T follicular helper cell (primary cell): ENCODE measurements around the gene ITGA7.

Experiments used
- DNase-seq: peaks from one replicate; pipeline ENCODE4 v3.0.0-alpha.2; 2020; ENCODE audit warnings: low read depth
- total RNA-seq, 2 experiments: gene quantifications; one replicate each; lab custom pipeline; 2026; lab: John Stamatoyannopoulos, UW

Gene ITGA7, protein sequence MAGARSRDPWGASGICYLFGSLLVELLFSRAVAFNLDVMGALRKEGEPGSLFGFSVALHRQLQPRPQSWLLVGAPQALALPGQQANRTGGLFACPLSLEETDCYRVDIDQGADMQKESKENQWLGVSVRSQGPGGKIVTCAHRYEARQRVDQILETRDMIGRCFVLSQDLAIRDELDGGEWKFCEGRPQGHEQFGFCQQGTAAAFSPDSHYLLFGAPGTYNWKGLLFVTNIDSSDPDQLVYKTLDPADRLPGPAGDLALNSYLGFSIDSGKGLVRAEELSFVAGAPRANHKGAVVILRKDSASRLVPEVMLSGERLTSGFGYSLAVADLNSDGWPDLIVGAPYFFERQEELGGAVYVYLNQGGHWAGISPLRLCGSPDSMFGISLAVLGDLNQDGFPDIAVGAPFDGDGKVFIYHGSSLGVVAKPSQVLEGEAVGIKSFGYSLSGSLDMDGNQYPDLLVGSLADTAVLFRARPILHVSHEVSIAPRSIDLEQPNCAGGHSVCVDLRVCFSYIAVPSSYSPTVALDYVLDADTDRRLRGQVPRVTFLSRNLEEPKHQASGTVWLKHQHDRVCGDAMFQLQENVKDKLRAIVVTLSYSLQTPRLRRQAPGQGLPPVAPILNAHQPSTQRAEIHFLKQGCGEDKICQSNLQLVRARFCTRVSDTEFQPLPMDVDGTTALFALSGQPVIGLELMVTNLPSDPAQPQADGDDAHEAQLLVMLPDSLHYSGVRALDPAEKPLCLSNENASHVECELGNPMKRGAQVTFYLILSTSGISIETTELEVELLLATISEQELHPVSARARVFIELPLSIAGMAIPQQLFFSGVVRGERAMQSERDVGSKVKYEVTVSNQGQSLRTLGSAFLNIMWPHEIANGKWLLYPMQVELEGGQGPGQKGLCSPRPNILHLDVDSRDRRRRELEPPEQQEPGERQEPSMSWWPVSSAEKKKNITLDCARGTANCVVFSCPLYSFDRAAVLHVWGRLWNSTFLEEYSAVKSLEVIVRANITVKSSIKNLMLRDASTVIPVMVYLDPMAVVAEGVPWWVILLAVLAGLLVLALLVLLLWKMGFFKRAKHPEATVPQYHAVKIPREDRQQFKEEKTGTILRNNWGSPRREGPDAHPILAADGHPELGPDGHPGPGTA
- 0.78 to 2.0 reads per million in 2 experiments for total RNA-seq

DNA sequence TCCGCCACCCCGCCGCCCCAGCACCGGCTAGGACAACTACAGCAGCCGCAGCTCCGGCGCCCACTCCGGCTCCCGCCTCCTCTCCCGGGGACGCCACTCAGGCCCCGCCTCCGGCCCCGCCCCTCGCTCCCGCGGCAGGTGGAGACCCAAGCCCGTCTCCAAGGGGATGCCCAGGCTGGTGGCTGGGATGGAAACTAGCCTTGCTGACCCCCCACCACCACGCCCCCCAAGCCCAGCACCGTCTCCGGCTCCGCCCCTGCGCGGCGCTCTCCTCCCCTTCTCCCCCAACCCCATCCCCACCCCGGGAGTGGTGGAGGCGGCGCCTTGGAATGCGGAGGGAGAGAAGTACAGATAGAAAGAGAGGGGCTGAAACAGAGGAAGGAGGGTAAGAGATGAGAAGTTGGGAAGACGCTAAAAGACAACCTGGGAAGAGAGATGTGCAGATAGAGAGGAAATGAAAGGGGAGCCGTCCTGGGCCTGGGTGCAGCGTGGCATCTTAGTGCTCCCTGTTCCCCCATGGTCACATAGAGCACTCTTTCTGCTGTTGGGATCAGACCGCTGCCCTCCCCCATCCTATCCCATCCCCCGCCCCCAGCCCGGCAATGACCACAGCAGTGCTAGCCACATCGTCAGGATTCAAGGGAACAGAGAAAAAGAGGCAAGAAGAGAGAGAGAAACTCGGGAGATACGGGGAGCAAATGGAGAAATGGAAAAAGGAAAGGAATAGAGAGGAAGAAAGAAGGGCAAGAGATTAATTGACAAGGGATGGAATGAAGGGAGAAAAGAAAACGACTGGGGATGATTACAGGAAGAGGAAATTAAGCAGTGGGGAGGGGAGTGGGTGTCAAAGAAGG, at the start of gene ITGA7:
TSS of gene ITGA7 (minus strand) at position 64 of the 854 bp plus-strand sequence. CDS start 222 bp downstream, outside the sequence.
- peak; percentile 47 for DNase-seq

DNA sequence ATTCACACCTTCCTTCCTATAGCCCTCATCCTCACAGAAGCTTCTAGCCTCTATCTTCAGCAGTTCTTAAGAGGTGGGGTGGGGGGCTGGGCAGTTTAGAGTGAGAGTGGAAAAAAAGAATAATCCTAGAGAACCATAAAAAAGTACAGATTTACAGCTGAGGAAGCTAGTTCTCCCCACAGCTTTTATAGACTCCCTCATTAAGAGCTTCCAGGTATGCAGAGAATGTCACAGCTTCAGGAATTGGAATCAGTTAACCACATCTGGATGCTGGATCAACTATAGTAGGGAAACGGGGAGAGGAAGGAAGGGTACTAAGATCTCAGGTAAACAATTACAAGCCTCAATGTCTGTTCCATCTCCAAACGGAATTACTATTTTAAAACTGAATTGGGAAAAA, 47.5 kb upstream of the ITGA7 start:
- no peak for DNase-seq

DNA sequence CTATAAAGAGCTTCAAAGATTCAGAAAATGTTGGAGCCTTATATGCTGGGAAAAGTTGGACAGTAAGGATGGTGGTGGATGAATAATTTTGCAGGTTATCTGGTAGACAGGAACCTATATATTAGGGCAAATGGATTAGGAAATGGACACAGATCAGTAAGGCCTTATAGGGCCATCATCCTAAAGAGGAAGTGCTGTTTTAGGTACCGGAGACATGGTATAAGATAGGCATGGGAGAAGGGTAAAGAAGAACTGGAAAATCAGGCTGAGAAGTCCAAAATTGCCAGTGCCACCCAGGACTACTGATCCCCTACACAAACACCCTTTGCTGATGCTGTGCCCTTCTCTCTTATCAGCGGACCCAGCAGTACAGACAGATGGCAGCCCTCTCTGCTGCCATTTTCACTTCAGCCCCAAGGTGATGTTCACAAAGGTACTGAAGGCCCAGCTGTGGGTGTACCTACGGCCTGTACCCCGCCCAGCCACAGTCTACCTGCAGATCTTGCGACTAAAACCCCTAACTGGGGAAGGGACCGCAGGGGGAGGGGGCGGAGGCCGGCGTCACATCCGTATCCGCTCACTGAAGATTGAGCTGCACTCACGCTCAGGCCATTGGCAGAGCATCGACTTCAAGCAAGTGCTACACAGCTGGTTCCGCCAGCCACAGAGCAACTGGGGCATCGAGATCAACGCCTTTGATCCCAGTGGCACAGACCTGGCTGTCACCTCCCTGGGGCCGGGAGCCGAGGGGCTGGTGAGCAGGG, 40.7 kb upstream of the ITGA7 start:
- DNase-seq: no peak

GRCh38 chr12:55746913-55747231, 39.2 kb upstream of the ITGA7 start:
- DNase-seq: no peak

DNA sequence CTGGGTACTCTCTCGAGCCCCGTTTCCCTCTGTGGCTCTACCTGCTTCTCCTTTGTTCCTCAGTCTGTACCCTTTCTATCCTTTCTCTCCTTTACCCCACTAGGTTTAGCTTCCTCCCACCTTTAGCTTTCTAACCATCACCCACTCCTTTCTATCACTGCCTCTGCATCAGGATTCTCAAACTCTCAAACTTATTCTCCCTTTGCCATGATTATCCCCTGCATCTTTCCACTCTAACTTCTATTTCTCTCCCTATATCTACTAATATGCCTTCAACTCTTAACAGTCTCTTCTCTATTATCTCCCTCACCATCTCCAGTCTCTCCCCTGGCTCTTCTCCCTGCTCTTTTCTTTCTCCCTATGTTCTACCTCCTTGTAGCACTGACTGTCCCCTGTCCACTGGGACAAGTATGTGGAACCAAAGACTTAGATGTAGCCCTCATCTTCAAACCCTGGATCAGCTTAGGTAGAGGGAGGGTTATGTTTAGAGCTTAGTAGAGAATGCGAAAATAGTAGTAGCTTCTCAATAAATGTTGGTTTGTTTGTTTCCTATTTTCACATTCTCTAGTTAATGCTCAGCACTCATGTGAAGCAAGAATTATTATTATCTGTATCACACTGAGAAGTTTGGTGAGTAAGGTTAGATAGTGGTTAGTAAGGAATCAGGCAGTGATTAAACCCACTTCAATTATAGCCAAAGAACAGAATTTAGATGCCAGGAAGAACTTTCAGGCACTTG, 38.6 kb upstream of the ITGA7 start:
- no peak for DNase-seq

DNA sequence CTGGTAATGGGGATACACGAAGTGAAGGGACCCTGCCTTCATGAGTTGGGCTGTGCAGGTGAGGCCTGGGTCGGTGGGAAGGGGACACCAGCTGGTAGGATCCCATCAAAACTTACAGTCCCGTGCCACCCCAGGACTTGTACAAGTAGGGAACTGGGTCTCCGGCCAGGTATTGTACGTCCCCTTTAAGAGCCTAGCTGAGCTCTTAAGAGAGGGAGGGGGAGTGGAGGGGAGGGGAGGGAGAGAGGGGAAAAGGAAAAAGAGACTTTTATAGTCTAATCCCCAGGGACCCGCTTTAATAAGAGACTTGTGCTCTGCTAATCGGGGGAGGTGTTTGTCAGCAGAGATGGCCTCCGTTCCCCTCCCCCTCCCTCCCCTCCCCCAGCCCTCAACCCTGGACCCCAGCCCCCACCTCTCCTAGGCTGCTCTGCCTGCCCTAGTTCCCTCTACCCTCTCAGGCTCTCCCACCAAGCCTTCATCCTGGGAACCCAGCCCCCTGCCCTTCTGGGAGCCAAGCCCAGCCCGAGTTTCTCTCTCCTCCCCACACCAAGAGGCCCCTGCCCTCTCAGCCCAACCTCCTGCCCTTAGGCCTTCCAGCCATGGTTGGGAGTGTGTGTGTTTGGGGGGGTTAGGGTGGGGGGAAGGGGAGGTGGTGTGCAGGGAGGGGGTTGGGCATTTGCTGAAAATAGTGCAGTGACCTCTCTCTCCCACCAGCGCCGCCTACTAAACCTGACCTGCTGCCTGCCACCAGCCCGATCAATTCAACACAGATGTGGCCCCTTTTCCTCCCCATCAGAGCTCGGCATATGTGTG, 37.9 kb upstream of the ITGA7 start:
- no peak for DNase-seq

DNA sequence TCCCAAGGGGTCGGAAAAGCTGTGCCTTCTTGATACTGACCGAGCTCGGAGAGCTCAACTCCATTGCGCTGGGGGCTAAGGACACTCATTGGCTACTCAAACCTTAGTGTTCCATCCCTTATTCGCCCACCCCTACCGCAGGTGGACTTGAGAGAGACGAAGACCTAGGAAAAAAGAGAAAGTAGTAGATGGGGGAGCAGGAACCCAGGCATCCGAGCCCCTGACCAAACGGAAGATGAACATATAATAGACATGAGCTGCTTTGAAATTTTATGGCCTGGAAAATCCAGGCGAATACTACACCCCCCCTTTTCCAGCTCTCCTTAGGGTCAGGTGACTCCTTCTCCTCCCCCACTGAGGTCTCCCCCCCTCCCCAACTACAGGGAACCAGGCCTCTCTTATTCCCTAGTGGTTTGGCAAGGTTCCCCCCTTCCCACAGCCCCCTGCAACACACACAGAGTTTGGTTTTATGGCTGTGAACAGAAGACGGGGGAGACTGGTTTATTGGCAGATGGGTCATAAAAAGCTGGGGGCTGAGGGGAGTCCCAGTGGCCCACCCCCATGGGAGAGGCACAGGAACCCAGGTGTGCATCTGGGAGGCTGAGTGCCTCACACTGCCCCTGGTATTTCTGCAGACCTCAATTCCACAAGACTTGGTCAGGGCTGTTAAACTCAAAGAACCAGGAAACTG, 36.8 kb upstream of the ITGA7 start:
- no peak for DNase-seq

GRCh38 chr12:55743406-55744339, 36.0 kb upstream of the ITGA7 start:
- peak; percentile 18 for DNase-seq

GRCh38 chr12:55742719-55743405, 35.2 kb upstream of the ITGA7 start, which contains the start of gene GDF11:
GDF11 (plus strand) TSS chr12:55743122; CDS start chr12:55743317, 195 bp downstream.
- DNase-seq: peak; percentile 70

- no peak for DNase-seq
Observed at GRCh38 chr12:55741931-55742680, 34.4 kb upstream of the ITGA7 start.

- DNase-seq: no peak
Observed at GRCh38 chr12:55739025-55739378, 31.3 kb upstream of the ITGA7 start.

GRCh38 chr12:55738123-55739024, 30.7 kb upstream of the ITGA7 start:
- peak; percentile 59 for DNase-seq

DNA sequence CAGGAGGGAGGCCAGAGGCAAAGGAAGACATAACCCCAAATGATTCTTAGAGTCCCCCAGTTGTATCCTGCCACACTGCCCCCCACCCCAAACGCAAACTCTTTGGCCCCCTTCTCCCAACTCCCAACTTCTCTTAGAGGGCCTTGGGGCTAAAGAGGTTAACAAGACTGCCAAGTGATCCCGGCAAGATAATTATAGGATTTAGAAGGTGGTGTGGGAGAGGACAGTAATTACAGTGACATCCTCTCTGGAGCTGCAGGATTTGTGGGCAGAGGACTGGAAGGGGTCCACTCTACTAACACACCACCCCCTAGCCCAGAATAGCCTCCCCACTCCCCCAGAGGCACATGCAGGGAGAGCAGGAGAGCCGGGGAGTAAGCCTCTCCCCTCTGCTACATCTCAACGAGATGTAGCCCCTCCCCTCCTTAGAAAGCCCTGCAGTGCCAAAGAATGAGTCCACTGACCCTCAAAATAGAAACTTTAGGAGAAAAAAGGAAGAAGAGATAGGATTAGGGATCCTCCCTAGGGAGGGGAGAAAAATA, 29.9 kb upstream of the ITGA7 start:
- no peak for DNase-seq

DNA sequence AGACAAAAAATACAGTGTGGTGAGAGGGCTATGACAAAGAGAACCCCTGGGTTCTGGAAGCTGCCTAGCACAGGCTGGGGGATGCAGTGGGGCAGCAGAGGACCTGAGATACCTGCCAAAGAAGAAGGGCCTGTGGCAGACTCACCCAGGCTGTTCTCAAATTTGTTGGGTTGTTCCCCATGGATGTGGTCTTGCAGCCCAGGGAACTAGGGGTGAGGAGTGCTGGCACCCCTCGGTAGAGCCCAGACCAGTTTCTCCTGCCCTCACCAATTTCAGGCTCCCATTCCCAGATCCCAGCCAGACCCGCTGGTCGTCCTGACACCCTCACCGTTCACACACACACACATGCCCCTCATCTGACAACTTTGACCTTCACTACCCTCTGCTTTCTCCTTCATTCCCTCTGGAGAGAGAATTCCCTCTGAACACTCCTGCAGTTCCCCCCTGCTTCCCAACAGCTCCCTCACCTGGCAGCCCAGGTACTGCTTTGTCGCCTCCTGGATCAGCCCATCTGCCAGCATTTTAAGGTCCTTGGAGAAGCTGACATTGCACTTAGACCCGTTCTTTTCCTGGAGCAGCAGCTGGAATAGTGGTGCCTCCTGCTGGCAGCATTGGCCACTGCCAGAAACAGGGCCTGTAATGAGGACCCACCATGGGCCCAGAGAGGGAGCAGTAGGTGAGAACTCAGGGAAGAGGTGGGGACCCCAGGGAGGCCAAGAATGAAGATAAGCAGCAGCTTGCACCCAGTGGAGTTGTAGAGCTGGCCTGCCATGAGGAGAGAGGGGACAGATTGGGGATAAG, 29.3 kb upstream of the ITGA7 start:
- DNase-seq: peak; percentile 30
